GM12878 (cell line): ENCODE measurements around the gene NXPH2. TPM values are rescaled to one million over a fixed set of nuclear protein-coding genes. Genes with fewer than 3 reads are reported as not detected.

Source experiments
- ATAC-seq: fragments of 200-7000 bp; cut with Tn5 transposase; 3 replicates; pipeline ENCODE4 v1.9.1; 2020; ENCODE audit warnings: mild to moderate bottlenecking, moderate library complexity
- BruUV-seq: library from RNA; stranded (reverse); fragments of 400-500 nt; replicated peaks from 2 replicates; lab custom pipeline; 2021; lab: Mats Ljungman, UMichigan
- CTCF ChIA-PET: fragments of 300-600 bp; sonication (Branson Sonifier 250); formaldehyde crosslinking; extraction: SDS; loops from one replicate; lab custom pipeline; 2021; ENCODE audit warnings: inconsistent platforms; lab: Yijun Ruan, JAX
- POLR2A ChIA-PET: fragments of 350-600 bp; formaldehyde crosslinking; extraction: SDS; loops from one replicate; lab custom pipeline; 2021; ENCODE audit warnings: inconsistent platforms; lab: Charles Lee
- RAD21 ChIA-PET: fragments of 300-600 bp; sonication (Branson Sonifier 250); formaldehyde crosslinking; loops from one replicate; lab custom pipeline; 2023; ENCODE audit warnings: antibody characterized with exemption; ENCODE audit not compliant: unreplicated experiment; lab: Charles Lee
- SMC1A ChIA-PET: fragments of 300-600 bp; sonication (Branson Sonifier 250); formaldehyde crosslinking; loops from one replicate; lab custom pipeline; 2023; ENCODE audit not compliant: unreplicated experiment, uncharacterized antibody; lab: Charles Lee
- DNase-seq: peaks from one replicate; pipeline ENCODE4 v3.0.0-alpha.2; 2011; ENCODE audit warnings: low read depth, low spot score
- FAIRE-seq: peaks from 3 replicates; lab custom pipeline; 2011; peaks lifted over from hg19 to GRCh38; lab: Jason Lieb, UNC
- H2AFZ ChIP-seq: 2 replicates; pipeline ENCODE4 v1.6.0; 2011; ENCODE audit warnings: low read depth, low read length, control low read depth; ENCODE audit not compliant: control insufficient read depth
- H3K27ac ChIP-seq: 2 replicates; pipeline ENCODE4 v1.5.1; 2011; ENCODE audit warnings: control low read depth; ENCODE audit not compliant: control insufficient read depth, insufficient read depth
- H3K27me3 ChIP-seq, 2 experiments: replicated peaks in 1 of 2; 2 replicates each; pipeline versions ENCODE4 v1.6.0 to v1.6.1; 2011; ENCODE audit warnings: low read length in 1 of 2; ENCODE audit not compliant: control insufficient read depth in 2 of 2, insufficient read depth in 2 of 2
- H3K36me3 ChIP-seq, 2 experiments: 2 replicates each; pipeline ENCODE4 v1.5.1; 2011; ENCODE audit warnings: low read length in 1 of 2; ENCODE audit not compliant: control insufficient read depth in 2 of 2, insufficient read depth in 2 of 2
- H3K4me1 ChIP-seq: 2 replicates; pipeline ENCODE4 v1.6.1; 2011; ENCODE audit warnings: mild to moderate bottlenecking, low read length, moderate library complexity, mixed read lengths; ENCODE audit not compliant: control insufficient read depth, insufficient read depth
- H3K4me2 ChIP-seq: 2 replicates; pipeline ENCODE4 v1.6.0; 2011; ENCODE audit warnings: control low read depth; ENCODE audit not compliant: control insufficient read depth, insufficient read depth
- H3K4me3 ChIP-seq: fragments of 200-600 bp; sonication (generic); 2 replicates; pipeline ENCODE4 v1.5.1; 2016
- H3K79me2 ChIP-seq: 2 replicates; pipeline ENCODE4 v1.6.0; 2011; ENCODE audit warnings: low read length; ENCODE audit not compliant: control insufficient read depth, insufficient read depth
- H3K9ac ChIP-seq: 2 replicates; pipeline ENCODE4 v1.8.0; 2011; ENCODE audit warnings: low read length, control low read depth, mixed read lengths; ENCODE audit not compliant: control insufficient read depth, insufficient read depth
- H3K9me3 ChIP-seq: replicated peaks from 3 replicates; pipeline ENCODE4 v1.5.1; 2011; ENCODE audit warnings: mild to moderate bottlenecking, low read length; ENCODE audit not compliant: control insufficient read depth, insufficient read depth
- H4K20me1 ChIP-seq: 2 replicates; pipeline ENCODE4 v1.6.0; 2011; ENCODE audit not compliant: control insufficient read depth, insufficient read depth
- BMI1 ChIP-seq: fragments of 450-650 bp; IDR thresholded peaks from 2 replicates; pipeline ENCODE4 v1.6.1; 2016; ENCODE audit warnings: mild to moderate bottlenecking, moderate library complexity, borderline replicate concordance
- CBFB ChIP-seq: IDR thresholded peaks from 2 replicates; pipeline ENCODE4 v1.6.1; 2016; ENCODE audit warnings: antibody characterized with exemption, low read depth
- CREB1 ChIP-seq: IDR thresholded peaks from 2 replicates; pipeline ENCODE4 v1.6.1; 2012; ENCODE audit warnings: low read depth, mild to moderate bottlenecking, inconsistent platforms
- EED ChIP-seq: sonication (generic); IDR thresholded peaks from 2 replicates; pipeline ENCODE4 v1.6.1; 2016; ENCODE audit warnings: antibody characterized with exemption, low read depth
- FOXK2 ChIP-seq: fragments of 450-650 bp; IDR thresholded peaks from 2 replicates; pipeline ENCODE4 v1.6.1; 2017; ENCODE audit warnings: mild to moderate bottlenecking, moderate library complexity
- JUND ChIP-seq: IDR thresholded peaks from 2 replicates; pipeline ENCODE4 v1.6.1; 2012; ENCODE audit warnings: low read depth, mild to moderate bottlenecking, low read length, improper control_type of control experiment, moderate library complexity
- MEF2A ChIP-seq: IDR thresholded peaks from 2 replicates; pipeline ENCODE4 v1.6.1; 2011; ENCODE audit warnings: low read depth, mild to moderate bottlenecking, low read length, moderate library complexity; ENCODE audit not compliant: insufficient read depth
- MLLT1 ChIP-seq: fragments of 450-650 bp; IDR thresholded peaks from 2 replicates; pipeline ENCODE4 v1.6.1; 2016; ENCODE audit warnings: mild to moderate bottlenecking
- POLR2AphosphoS2 ChIP-seq: IDR thresholded peaks from 2 replicates; pipeline ENCODE4 v1.6.1; 2011; ENCODE audit warnings: low read depth, mild to moderate bottlenecking, low read length, improper control_type of control experiment, moderate library complexity
- POLR2AphosphoS5 ChIP-seq: IDR thresholded peaks from 2 replicates; pipeline ENCODE4 v1.6.1; 2011; ENCODE audit warnings: mild to moderate bottlenecking, low read length, inconsistent platforms
- RUNX3 ChIP-seq: IDR thresholded peaks from 2 replicates; pipeline ENCODE4 v1.6.1; 2012; ENCODE audit warnings: low read length, inconsistent platforms
- SMC3 ChIP-seq: IDR thresholded peaks from 2 replicates; pipeline ENCODE4 v1.6.1; 2011; ENCODE audit warnings: low read length, improper control_type of control experiment, borderline replicate concordance
- TCF3 ChIP-seq: IDR thresholded peaks from 2 replicates; pipeline ENCODE4 v1.6.1; 2012; ENCODE audit warnings: low read depth, mild to moderate bottlenecking, low read length, borderline replicate concordance; ENCODE audit not compliant: insufficient read depth
- TCF7 ChIP-seq: IDR thresholded peaks from 2 replicates; pipeline ENCODE4 v1.6.1; 2014; ENCODE audit warnings: antibody characterized with exemption, borderline replicate concordance
- ZNF217 ChIP-seq: fragments of 450-650 bp; IDR thresholded peaks from 2 replicates; pipeline ENCODE4 v1.6.1; 2017; ENCODE audit warnings: antibody characterized with exemption, mild to moderate bottlenecking
- WGBS: methylation state at CpG from one replicate; pipeline ENCODE4 v1.1.6; 2016; ENCODE audit warnings: low lambda C conversion rate; ENCODE audit not compliant: insufficient replicate concordance, insufficient coverage; ENCODE audit errors: missing lambda C conversion rate; 5-methylcytosine and 5-hydroxymethylcytosine counted together
- in situ Hi-C: fragments of 300-500 bp; cut with MboI; formaldehyde crosslinking; loops from 9 replicates; pipeline ENCODE4 v1.14.3; 2018; ENCODE audit warnings: mixed read lengths
- intact Hi-C: fragments of 100-400 bp; cut with micrococcal nuclease; formaldehyde crosslinking; loops from one replicate; pipeline ENCODE4 v1.14.2; 2022; ENCODE audit not compliant: unreplicated experiment
- polyA plus RNA-seq, 11 experiments: library from polyadenylated mRNA; depleted of rRNA in 4 of 11; unstranded in 6 of 11; stranded (reverse) in 5 of 11; fragments of >200 nt; fragmentation: Nextera tagmentation in 4 of 11; fragmentation: Illumina TruSeq in 1 of 11; extraction: Ambion mirVana in 4 of 11; extraction: Trizol in 1 of 11; gene quantifications; 1 replicate in 1 of 11; 2 replicates in 10 of 11; pipeline versions ENCODE4 v1.2.1 to v1.2.3, GENCODE V29; 2011 to 2016; ENCODE audit warnings: inconsistent platforms in 2 of 11, missing spikeins in 2 of 11, low read depth in 1 of 11
- total RNA-seq, 4 experiments: library from RNA; depleted of rRNA in 3 of 4; stranded (reverse); fragments of >200 nt in 3 of 4; fragmentation: Illumina TruSeq in 1 of 4; extraction: Trizol in 1 of 4; gene quantifications; 2 replicates each; pipeline versions ENCODE4 v1.2.1 to v1.2.3, GENCODE V29; 2013 to 2021
- TF ChIP-seq, protein P1 (sequence below): fragments of 450-650 bp; IDR thresholded peaks from 2 replicates; pipeline ENCODE4 v1.6.1; 2017; ENCODE audit warnings: antibody characterized with exemption, mild to moderate bottlenecking, moderate library complexity

Gene NXPH2
- total and polyA plus RNA-seq, 10 of the 15 experiments (the other 5 are each of a cell fraction or from before 2014, with no cell fraction given), result not detected

GRCh38 chr2:138722316-138722715, 57.9 kb downstream of the NXPH2 start:
- Histone ChIP-seq H3K36me3 (no peaks in the 10 kb centered on the region), H3K4me2 (no peak overlapping the region), H2AFZ (no peak overlapping the region), H3K9me3 (no peaks in the 10 kb centered on the region), H3K4me3 (no peak overlapping the region)
- ATAC-seq, result no peak
- WGBS, result 21% methylated on average over 4 of the region's 4 CpGs
- TF ChIP-seq TCF7 (no peak), SMC3 (no peak), CREB1 (no peak), MLLT1 (no peak), POLR2AphosphoS2 (no peak), TCF3 (no peak), ZNF217 (no peak), RUNX3 (no peak), CBFB (no peak), POLR2AphosphoS5 (no peak), BMI1 (no peak), EED (no peak), JUND (no peak), MEF2A (no peak), FOXK2 (no peak)
- TF ChIP-seq, protein P1, sequence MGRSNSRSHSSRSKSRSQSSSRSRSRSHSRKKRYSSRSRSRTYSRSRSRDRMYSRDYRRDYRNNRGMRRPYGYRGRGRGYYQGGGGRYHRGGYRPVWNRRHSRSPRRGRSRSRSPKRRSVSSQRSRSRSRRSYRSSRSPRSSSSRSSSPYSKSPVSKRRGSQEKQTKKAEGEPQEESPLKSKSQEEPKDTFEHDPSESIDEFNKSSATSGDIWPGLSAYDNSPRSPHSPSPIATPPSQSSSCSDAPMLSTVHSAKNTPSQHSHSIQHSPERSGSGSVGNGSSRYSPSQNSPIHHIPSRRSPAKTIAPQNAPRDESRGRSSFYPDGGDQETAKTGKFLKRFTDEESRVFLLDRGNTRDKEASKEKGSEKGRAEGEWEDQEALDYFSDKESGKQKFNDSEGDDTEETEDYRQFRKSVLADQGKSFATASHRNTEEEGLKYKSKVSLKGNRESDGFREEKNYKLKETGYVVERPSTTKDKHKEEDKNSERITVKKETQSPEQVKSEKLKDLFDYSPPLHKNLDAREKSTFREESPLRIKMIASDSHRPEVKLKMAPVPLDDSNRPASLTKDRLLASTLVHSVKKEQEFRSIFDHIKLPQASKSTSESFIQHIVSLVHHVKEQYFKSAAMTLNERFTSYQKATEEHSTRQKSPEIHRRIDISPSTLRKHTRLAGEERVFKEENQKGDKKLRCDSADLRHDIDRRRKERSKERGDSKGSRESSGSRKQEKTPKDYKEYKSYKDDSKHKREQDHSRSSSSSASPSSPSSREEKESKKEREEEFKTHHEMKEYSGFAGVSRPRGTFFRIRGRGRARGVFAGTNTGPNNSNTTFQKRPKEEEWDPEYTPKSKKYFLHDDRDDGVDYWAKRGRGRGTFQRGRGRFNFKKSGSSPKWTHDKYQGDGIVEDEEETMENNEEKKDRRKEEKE, result no peak
- TF ChIP-seq, all 136 proteins: peak for 0
- SMC1A ChIA-PET, result no interaction called here
- POLR2A ChIA-PET, result no interaction called here
- Histone ChIP-seq H3K27ac (no peak overlapping the region), H3K4me1 (no peaks in the 10 kb centered on the region), H3K9ac (no peak overlapping the region), H3K79me2 (no peaks in the 10 kb centered on the region), H4K20me1 (no peaks in the 10 kb centered on the region), H3K27me3 (no peaks in the 10 kb centered on the region; a peak in 2 of 4 replicates)
- no TSS peak for BruUV-seq
- CTCF ChIA-PET, result no interaction called here
- in situ Hi-C loops, result no loop called here
- DNase-seq (no peak), FAIRE-seq (no peak)
- intact Hi-C loops, result no loop called here
- RAD21 ChIA-PET, result no interaction called here
